CD4-positive, alpha-beta T cell treated with Interleukin-6 for 4 hours (primary cell): ENCODE data around the gene ARHGAP15.

ENCODE experiments used
- DNase-seq: peaks from one replicate; pipeline ENCODE4 v3.0.0-alpha.2; 2020; ENCODE audit warnings: mixed read lengths

ARHGAP15 gene

DNA sequence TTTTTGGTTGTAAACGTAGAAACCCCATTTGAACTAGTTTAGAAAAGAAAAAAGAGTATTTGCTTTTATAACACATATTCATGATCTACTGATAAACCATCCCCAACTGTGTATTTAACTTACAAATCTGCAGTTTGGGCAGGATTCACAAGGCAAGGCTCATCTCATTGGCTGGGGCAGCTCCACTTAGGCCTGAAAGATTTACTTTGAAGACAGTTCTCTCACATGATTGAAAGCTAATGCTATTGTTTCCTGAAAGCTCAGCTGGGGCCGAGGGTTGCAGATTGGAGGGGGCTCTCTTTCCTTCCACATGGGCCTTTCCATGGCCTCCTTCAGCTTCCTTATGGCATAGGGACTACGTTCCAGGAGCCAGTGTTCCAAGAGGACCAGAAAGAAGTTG is 47.4 kb downstream of the ARHGAP15 start:
- peak; percentile 15 for DNase-seq

- no peak for DNase-seq
These were observed 48.0 kb downstream of the ARHGAP15 start for GRCh38 chr2:143177096-143177786.

DNA sequence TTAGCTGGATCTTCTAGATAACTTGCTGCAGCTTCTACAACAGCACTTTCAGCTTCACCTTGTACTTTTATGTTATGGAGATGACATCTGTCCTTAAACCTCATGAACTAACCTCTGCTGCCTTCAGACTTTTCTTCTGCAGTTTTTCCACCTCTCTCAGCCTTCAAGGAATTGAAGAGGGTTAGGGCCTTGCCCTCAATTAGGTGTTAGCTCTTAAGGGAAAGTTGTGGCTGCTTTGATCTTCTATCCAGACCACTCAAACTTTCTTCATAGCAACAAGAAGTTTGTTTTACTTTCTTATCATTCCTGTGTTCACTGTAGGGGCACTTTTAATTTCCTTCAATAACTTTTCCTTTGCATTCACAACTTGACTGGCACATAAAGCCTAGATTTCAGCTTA is 52.3 kb downstream of the ARHGAP15 start:
- no peak for DNase-seq

DNA sequence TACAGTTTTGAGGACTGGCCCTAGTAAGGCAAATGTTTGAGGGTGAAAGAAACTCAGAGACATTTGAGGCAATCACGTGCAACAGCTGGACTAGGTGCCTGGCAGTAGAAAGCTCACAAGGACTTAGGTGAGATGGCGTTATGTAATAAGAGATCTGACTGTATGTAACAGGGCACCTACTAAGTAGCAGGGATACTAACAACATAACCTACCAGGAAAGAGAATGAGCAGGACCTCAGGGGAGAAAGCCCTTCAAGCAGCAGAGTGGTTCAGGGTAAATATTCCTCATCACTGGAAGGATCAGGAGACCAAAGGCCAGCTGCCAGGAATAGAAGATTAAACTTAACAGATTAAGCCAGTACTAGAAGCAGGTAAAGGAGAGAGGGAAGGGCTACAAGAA is 53.4 kb downstream of the ARHGAP15 start:
- DNase-seq: no peak

DNA sequence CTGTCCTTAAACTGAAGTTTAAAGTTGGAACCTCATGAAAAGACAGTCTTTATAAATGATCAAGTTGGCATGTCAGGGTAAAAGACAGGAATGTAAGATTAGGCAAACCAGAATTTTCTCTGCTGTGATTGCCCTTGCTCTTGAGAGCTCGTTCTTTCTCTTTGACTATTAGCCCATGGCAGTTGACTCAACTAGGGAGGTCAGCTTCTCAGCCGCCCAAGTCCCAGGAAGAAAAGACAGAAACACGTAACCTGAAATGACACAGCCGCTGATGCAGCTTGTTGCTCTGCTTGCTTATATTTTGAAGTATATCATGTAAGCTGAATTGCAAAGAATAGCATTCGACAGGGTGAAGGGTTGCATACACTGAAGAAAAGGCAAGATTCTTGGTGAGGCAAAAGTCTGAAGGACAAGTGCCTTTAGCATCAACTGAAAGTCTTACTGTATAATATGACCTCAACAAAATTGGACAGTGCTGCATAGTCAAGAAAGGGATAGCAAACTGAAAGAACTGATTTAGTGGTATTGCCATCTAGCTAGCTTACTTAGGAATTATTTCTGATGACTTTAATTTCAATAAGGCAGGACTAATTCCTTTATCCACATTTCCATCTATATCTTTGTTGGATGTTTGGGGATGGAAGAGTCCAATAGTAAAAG is 54.7 kb downstream of the ARHGAP15 start:
- no peak for DNase-seq

GRCh38 chr2:143186876-143187275 is 57.7 kb downstream of the ARHGAP15 start:
- no peak for DNase-seq

DNA sequence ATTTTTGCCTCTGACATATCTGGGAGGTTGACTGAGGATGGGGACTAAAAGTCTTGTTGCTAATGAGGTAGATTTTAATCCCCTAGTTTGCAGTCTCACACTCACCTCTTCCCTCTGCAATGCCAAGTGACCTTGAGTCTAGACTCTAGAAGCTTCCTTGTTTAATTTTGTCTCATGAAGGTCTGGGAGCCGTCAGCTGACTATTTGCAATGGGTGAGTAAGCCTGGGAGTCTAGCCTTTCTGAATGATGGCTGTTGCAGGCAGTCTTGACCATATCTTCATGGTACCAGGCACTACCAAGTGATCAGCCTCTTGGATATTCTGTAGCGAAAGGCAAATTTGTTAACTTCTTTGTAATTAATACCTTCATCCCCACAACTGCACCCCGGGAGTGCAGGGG is 61.2 kb downstream of the ARHGAP15 start:
- no peak for DNase-seq

DNA sequence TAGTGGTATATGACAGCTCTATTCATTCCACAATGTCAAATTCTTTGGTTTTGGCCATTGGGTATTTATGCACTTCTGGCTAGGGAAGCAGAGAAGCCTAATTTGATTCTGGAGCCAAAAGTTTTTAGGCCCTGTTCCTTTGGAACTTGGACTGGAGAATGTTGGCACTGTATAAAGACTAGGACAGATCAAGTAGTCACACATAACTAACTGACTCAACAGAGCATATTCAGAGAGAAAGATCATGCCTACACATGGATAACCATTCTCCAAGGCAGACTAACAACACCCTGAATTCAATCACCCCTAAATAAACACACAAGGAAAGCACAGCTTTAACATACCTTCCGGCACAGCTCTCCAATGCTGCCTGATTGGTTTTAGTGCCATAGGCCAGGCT is 62.9 kb downstream of the ARHGAP15 start:
- DNase-seq: no peak

GRCh38 chr2:143192716-143193115 is 63.5 kb downstream of the ARHGAP15 start:
- no peak for DNase-seq

DNA sequence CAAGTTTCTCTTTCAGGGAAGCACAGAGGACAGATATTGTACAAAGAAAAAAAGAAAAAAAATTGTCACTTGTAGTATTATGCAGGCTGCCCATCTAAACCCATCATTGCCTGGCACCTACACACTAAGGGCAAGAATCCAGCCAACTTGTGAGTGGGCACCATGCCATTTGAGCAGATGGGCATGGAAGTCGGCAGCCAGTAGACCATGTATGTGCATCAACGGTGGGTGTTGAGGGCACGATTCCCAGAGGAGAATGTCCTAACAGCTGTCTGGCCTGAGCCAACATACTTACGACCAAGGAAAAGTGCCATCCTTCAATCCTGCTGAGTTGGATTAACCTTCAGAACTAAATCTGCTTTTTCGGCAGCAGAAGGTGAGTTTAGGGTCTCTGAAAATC is 63.9 kb downstream of the ARHGAP15 start:
- DNase-seq: no peak

DNA sequence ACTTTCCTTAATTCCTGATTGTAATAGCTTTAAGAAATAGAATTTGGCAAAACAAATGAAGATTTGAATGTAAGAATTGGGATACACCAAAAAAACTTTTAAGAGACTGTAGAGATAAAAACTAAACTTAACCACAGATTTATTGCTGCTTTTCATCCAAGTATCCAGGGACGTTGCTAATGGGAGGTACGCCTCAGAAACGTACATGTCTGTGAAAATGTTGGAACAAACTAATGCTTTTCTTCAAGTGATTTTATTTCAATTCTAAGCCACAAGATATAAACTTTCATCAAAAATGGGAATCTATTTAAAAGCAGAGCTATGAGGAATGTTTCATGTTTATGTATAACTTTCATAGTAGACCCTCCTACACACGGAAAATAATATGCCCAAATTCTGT is 66.3 kb downstream of the ARHGAP15 start:
- DNase-seq: no peak

- no peak for DNase-seq
These were observed 74.8 kb downstream of the ARHGAP15 start for GRCh38 chr2:143204062-143204461.

DNA sequence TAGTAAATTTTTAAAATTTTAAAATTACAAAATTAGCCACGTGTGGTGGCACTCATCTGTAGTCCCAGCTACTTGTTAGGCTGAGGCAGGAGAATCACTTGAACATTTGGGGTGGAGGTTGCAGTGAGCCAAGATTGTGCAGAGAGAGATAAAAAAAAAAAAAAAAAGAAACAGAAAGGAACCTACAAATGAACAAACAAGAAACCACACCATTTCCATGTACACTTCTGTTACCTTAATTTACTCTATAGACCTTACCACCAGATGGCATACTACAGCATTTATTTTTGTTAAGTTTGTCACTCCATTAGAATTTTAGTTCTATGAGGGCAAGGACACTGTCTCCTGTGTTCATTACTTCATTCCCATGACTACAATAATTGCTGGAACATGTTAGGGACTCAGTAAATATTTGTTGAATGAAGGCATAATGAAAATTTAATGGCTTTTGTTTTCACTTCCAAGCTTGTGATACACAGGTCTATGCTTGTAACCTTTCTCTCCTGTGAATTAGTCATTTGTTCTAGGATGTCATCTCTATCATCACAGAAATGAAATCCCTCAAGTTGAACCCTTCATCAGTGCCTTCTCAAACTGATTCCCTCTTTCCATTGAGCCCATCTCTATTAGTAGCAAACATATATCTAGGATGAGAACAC is 76.0 kb downstream of the ARHGAP15 start:
- peak; percentile 27 for DNase-seq

DNA sequence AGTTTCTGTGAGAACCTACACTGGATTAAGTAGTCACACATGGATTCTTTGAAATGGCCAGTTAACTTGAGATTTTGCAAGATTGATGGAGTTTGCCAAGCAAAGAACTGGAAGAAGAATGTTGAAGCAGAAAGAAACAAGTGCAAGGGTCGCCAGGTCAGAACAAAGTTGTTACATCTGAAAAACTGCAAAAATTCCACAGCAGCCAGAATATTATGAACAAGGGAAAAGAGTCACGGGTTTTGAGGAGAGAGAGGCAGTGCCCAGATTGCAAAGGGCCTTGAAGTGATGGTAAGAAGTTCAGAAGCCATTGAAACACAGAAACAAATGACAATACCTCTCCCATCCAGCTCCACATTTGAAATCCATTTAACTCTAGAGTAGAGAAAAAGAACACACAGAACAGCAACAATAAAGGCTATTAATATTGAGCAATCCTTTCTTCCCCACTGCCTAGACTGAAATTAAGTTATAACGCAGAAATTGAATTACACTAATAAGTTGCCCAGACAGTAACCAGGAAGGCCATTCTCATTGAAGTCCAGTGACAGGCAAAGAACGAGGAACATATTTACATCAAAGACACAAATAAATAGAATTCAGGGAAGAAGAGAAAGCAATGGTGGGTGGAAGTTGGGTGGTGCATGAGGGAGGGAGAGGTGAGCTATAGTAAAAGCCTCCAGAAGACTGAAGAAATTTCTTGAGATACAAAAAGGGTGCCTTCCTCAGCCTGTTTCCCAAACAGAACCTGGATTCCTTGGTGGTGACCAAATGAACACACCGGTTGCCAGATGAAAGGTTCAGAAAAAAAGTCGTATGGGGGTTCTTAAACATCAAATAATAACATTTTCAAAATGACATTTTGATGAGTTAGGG is 80.6 kb downstream of the ARHGAP15 start:
- DNase-seq: no peak

DNA sequence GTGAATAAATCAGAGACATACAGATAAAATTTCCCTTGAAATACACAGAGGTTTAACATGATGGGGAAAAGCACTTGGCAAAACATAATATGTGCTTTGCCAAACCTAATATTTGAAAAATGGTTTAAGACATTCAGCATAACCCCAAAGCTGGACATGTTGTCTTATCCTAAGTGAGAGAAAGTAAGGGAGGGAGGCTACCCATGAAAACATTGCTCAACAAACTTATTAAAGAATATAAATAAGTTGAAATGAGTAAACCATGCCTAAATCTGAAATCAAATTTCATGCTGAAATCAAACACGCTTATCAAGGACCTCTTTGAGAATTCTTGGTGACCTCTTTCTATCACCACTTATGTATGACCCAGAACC is 81.2 kb downstream of the ARHGAP15 start:
- no peak for DNase-seq

DNA sequence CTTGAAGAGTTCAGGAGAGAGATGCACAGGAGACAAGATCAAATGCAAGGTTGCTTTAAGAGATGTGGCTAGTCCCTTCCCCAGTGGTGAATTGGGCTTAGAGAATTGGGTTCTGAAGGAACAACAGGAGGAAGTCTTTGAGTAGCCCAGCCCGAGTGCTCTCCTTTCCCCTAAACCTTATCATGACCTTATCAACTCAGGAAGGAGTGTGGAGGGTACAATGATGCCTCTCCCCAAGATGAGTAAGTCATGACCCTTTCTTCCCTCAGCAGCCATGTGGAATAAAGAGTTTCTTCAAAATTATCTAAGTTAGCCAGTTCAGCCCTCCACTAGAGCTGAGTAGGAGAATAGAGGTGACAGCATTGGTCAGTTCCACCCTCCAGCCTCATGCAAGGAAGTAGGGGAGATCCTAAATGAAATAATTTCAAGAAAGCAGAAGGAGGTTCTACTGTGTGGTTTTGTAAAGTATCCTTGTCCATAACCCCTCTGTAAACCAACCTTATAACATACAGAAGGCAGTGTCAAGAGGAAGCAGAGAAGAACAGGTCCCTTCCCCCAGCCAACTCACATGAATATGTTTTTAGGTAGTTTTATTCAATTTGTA is 88.4 kb downstream of the ARHGAP15 start:
- DNase-seq: no peak

DNA sequence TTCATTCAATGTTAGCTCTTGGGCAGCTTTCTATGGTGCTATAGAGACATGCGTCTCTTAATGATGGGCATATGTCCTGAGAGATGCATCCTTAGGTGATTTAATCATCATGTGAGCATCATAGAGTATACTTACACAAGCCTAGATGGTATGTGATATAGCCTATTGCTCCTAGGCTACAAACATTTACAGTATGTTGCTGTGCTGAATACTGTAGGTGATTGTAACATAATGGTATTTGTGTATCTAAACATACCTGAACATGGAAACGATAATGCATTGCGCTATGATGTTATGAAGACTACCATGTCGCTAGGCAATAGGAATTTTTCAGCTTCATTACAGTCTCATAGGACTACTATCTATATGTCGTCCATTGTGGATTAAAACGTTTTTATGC is 89.4 kb downstream of the ARHGAP15 start:
- no peak for DNase-seq

GRCh38 chr2:143219266-143219665 is 90.0 kb downstream of the ARHGAP15 start:
- DNase-seq: no peak

GRCh38 chr2:143223556-143223955 is 94.3 kb downstream of the ARHGAP15 start:
- DNase-seq: no peak

DNA sequence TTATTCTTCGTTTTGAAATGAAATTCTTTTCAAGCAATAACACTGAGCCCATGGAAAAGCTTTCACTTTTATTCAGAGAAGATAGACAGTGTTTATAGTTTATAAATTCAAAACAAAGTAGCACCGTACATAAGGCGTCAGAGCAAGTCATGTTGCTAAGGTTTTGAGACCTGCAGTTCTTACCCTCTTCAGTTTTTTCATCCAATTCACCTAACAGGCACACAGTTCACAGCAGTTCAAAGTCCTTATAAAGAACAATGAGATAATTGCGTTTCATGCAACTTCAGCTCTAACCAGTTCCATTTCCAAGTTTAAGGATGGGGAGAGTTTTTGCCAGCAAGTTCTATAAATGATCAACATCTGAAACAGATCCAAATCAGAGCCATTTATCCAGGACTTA is 96.7 kb downstream of the ARHGAP15 start:
- DNase-seq: no peak

DNA sequence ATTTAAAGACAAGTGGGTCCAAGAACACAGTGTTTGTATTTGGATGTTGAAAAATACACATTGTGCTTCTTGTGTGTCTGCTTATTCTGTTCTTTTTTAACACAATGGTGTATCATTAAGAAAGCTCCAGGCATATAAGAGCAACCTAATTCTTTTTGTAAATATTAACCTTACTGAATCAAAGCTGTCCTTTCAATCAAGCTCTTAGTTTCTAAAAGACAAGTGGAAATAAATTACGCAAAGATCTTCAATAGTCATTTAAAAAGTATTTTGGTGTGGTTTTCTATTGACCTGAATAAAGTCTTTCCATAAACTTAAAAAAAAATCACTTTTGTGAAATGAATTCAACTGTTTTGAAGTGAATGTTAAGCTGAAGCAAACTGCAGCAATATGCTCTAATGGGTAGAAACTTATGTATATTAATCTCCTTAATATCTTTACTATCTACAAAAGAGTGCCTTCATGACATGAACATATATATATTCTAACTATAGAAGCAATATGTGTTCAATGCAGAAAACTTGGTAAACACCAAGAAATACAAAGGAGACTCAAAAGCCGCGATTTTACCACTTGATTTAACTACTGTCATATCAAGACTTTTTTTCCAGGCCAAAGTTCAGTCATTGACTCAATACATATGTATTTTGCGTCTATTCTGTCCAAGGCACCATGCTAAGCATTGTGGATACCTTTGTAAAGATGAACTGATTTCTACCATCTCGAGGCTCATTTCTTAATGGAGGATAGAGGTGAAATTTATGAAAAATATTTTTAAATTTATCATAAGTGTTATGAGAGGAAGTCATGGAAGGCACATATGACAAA is 97.7 kb downstream of the ARHGAP15 start:
- DNase-seq: no peak

GRCh38 chr2:143229411-143229810 is 100.2 kb downstream of the ARHGAP15 start:
- no peak for DNase-seq
